ENCODE data around the gene KDM2B. TPM values are rescaled to one million over a fixed set of nuclear protein-coding genes. Genes with fewer than 3 reads are reported as not detected.

Gene KDM2B
- 9.6 and 11.5 TPM in 2 replicates for polyA plus RNA-seq (2012; rRNA removed)
- polyA plus RNA-seq (2012; cell fraction: cytosol; rRNA removed), result 8.2 and 11.0 TPM in 2 replicates
- 25.9 and 32.9 TPM in 2 replicates for polyA plus RNA-seq (2012; cell fraction: nucleus; rRNA removed)

GRCh38 chr12:121580959-121581685 is at the start of gene KDM2B:
KDM2B (minus strand) TSS chr12:121581023; CDS start chr12:121580911, 112 bp downstream.
- H3K36me3 ChIP-seq (replicated peaks in 1 of 2; ENCODE audit: control insufficient read depth in 1 of 2, insufficient read depth in 2 of 2, low read length in 1 of 2), result no peaks in the 10 kb centered on the region
- peak within 1 kb of the TSS; percentile 64 to 87 for H3K4me3 ChIP-seq (ENCODE audit: low read depth in 2 of 2, low read length in 1 of 2)
- H3K9ac ChIP-seq, result peak within 1 kb of the TSS; percentile 91
- no peak for TF ChIP-seq REST (IDR thresholded peaks at IDR 0.05; ENCODE audit: low read depth, low read length)
- TF ChIP-seq SIN3A (IDR thresholded peaks at IDR 0.05; ENCODE audit: borderline replicate concordance, low read depth, low read length), result 0 out of 2 replicates have a peak, but pooled peaks have one; percentile 12
- peak; percentile 68; the same call in 1 of the 2 replicates for TF ChIP-seq MXI1 (IDR thresholded peaks at IDR 0.05; ENCODE audit: low read depth, low read length)
- peak; percentile 68 for TF ChIP-seq GABPA (IDR thresholded peaks at IDR 0.05; ENCODE audit: low read depth)
- no peak for TF ChIP-seq RFX5 (IDR thresholded peaks at IDR 0.05; ENCODE audit: low read length)
- peak; percentile 62; the same call in 1 of the 2 replicates for TF ChIP-seq USF1 (IDR thresholded peaks at IDR 0.05; ENCODE audit: borderline replicate concordance, low read depth)
- 18% methylated on average over 23 of the region's 23 CpGs for WGBS (ENCODE audit: low lambda C conversion rate)
- H3K9me2 ChIP-seq, result no peaks in the 10 kb centered on the region
- peak within 1 kb of the TSS; percentile 96 for H3K4me2 ChIP-seq
- H3K79me2 ChIP-seq (ENCODE audit: insufficient read depth), result peaks cover 13% of the 10 kb centered on the region
- peaks cover 46% of the 10 kb centered on the region for H3F3A ChIP-seq (replicated peaks; ENCODE audit: insufficient read depth)
- H2AFZ ChIP-seq (ENCODE audit: low read depth), result peak within 1 kb of the TSS; percentile 93
- DNase-seq, result peak; percentile 46
- H4K20me1 ChIP-seq (ENCODE audit: insufficient read depth), result no peaks in the 10 kb centered on the region
- H3K27ac ChIP-seq (ENCODE audit: low read depth in 2 of 2, low read length in 1 of 2), result peak within 1 kb of the TSS; percentile 90 to 98
- ChIA-PET CTCF (interaction anchor here (0.6 to 4.6 kb wide), 14 partner anchors 21 to 149 kb away, joined by 3 to 29 read pairs (median 4); partner anchors contain the start of genes MORN3 and ORAI1), POLR2A (interaction anchor here (0.7 to 1.2 kb wide), 3 partner anchors 13 to 87 kb away, joined by 3 to 5 read pairs (median 4); partner anchors contain the start of gene ORAI1)
- H3K27me3 ChIP-seq (ENCODE audit: insufficient read depth), result no peaks in the 10 kb centered on the region
- H3K4me1 ChIP-seq (ENCODE audit: control insufficient read depth in 1 of 2, insufficient read depth in 2 of 2, low read depth in 1 of 2, low read length in 1 of 2), result peaks cover 25 to 29% of the 10 kb centered on the region in 2 experiments; a peak in 3 of 4 replicates
- no peaks in the 10 kb centered on the region for H3K9me3 ChIP-seq

- no peak overlapping the region for H3K27ac ChIP-seq (ENCODE audit: low read depth in 2 of 2, low read length in 1 of 2)
These were observed 47.7 kb upstream of the KDM2B start for GRCh38 chr12:121628536-121628935.

More at GRCh38 chr12:121628536-121628935, 47.7 kb upstream of the KDM2B start:
- TF ChIP-seq SMC3 (IDR thresholded peaks at IDR 0.05; ENCODE audit: low read depth, low read length) (no peak), JUND (IDR thresholded peaks at IDR 0.05) (no peak), PBX3 (IDR thresholded peaks at IDR 0.05) (no peak), NRF1 (IDR thresholded peaks at IDR 0.05; ENCODE audit: low read depth, low read length) (no peak), ELF1 (IDR thresholded peaks at IDR 0.05) (no peak), IRF3 (IDR thresholded peaks at IDR 0.05; ENCODE audit: low read depth, low read length) (no peak), RAD21 (IDR thresholded peaks at IDR 0.05; ENCODE audit: low read length) (no peak), REST (IDR thresholded peaks at IDR 0.05; ENCODE audit: low read depth, low read length) (no peak)
- H3K4me3 ChIP-seq (ENCODE audit: low read depth in 2 of 2, low read length in 1 of 2), result 0 out of 4 replicates have a peak overlapping the region, but pooled peaks of 1 of the 2 experiments have one; percentile 82
- ChIA-PET POLR2A (no interaction called here), CTCF (interaction anchor here (1.0 to 5.9 kb wide), 3 partner anchors 30 to 166 kb away, joined by 4 to 86 read pairs (median 4); no protein-coding TSS in a partner anchor)
- H4K20me1 ChIP-seq (ENCODE audit: insufficient read depth), result no peaks in the 10 kb centered on the region
- H2AFZ ChIP-seq (ENCODE audit: low read depth), result no peak overlapping the region
- H3K27me3 ChIP-seq (ENCODE audit: insufficient read depth), result no peaks in the 10 kb centered on the region
- peak overlapping the region; percentile 92; the same call in 1 of the 2 replicates for H3K4me2 ChIP-seq
- peaks cover 23 to 26% of the 10 kb centered on the region in 2 experiments; a peak in 3 of 4 replicates for H3K4me1 ChIP-seq (ENCODE audit: control insufficient read depth in 1 of 2, insufficient read depth in 2 of 2, low read depth in 1 of 2, low read length in 1 of 2)
- no peaks in the 10 kb centered on the region for H3K9me3 ChIP-seq
- peaks cover 61% of the 10 kb centered on the region for H3K79me2 ChIP-seq (ENCODE audit: insufficient read depth)
- WGBS (ENCODE audit: low lambda C conversion rate), result 100% methylated on average over 3 of the region's 5 CpGs
- DNase-seq, result peak; percentile 3
- H3F3A ChIP-seq (replicated peaks; ENCODE audit: insufficient read depth), result peaks cover 9% of the 10 kb centered on the region
- no peaks in the 10 kb centered on the region for H3K36me3 ChIP-seq (replicated peaks in 1 of 2; ENCODE audit: control insufficient read depth in 1 of 2, insufficient read depth in 2 of 2, low read length in 1 of 2)
- no peak overlapping the region; the same call in 1 of the 2 replicates for H3K9ac ChIP-seq
- no peaks in the 10 kb centered on the region for H3K9me2 ChIP-seq

Measured in SK-N-SH (cell line).